UCSD-AML1 (cell line): ENCODE measurements around the gene LCA5L.
A peak's percentile ranks its signal among the peaks of the same experiment; 100 is the strongest.

Source experiments
- DNase-seq: peaks from one replicate; lab custom pipeline; 2025; ENCODE audit not compliant: unreplicated experiment; lab: John Stamatoyannopoulos, UW

The LCA5L gene

GRCh38 chr21:39445321-39446269, at the start of gene LCA5L:
Gene LCA5L, minus strand, starts transcription at chr21:39445778. Its CDS starts 17,285 bp downstream, at chr21:39428493.
- DNase-seq = peak; percentile 95

GRCh38 chr21:39489380-39489924, 43.9 kb upstream of the LCA5L start:
- no peak for DNase-seq

- no peak for DNase-seq
Observed at GRCh38 chr21:39484711-39485276, 39.2 kb upstream of the LCA5L start.

- DNase-seq = no peak
Observed at GRCh38 chr21:39483917-39484316, 38.3 kb upstream of the LCA5L start.

GRCh38 chr21:39481886-39482285, 36.3 kb upstream of the LCA5L start:
- no peak for DNase-seq

GRCh38 chr21:39480271-39480670, 34.7 kb upstream of the LCA5L start:
- no peak for DNase-seq

GRCh38 chr21:39479814-39480182, 34.2 kb upstream of the LCA5L start:
- no peak for DNase-seq

- DNase-seq = no peak
Observed at GRCh38 chr21:39479164-39479813, 33.7 kb upstream of the LCA5L start.

- DNase-seq = no peak
Observed at GRCh38 chr21:39474611-39475010, 29.0 kb upstream of the LCA5L start.

- DNase-seq = no peak
Observed at GRCh38 chr21:39472786-39473185, 27.2 kb upstream of the LCA5L start.

- no peak for DNase-seq
Observed at GRCh38 chr21:39471598-39471997, 26.0 kb upstream of the LCA5L start.

GRCh38 chr21:39468559-39468958, 23.0 kb upstream of the LCA5L start:
- DNase-seq = no peak

GRCh38 chr21:39467746-39468145, 22.2 kb upstream of the LCA5L start:
- no peak for DNase-seq

- no peak for DNase-seq
Observed at GRCh38 chr21:39466584-39466983, 21.0 kb upstream of the LCA5L start.

GRCh38 chr21:39463308-39463707, 17.7 kb upstream of the LCA5L start:
- no peak for DNase-seq

GRCh38 chr21:39461419-39461818, 15.8 kb upstream of the LCA5L start:
- DNase-seq = no peak

GRCh38 chr21:39456665-39457064, 11.1 kb upstream of the LCA5L start:
- no peak for DNase-seq

GRCh38 chr21:39454949-39455668, 9.5 kb upstream of the LCA5L start:
- no peak for DNase-seq

- no peak for DNase-seq
Observed at GRCh38 chr21:39453571-39454179, 8.1 kb upstream of the LCA5L start.

GRCh38 chr21:39452970-39453342, 7.4 kb upstream of the LCA5L start:
- no peak for DNase-seq
